ENCODE results near the gene CCNY.
A peak's percentile ranks its signal among the peaks of the same experiment; 100 is the strongest.

CCNY gene

GRCh38 chr10:35412003-35412723 lies 75.9 kb downstream of the CCNY start:
- H3K4me3 ChIP-seq (ENCODE audit: control insufficient read depth, low read depth, low read length) = no peak overlapping the region
- no peak for TF ChIP-seq CTCF (conservative IDR thresholded peaks at IDR 0.05; ENCODE audit: control insufficient read depth, insufficient read depth, low read depth, low read length)
- DNase-seq (ENCODE audit: low read depth) = no peak

DNA sequence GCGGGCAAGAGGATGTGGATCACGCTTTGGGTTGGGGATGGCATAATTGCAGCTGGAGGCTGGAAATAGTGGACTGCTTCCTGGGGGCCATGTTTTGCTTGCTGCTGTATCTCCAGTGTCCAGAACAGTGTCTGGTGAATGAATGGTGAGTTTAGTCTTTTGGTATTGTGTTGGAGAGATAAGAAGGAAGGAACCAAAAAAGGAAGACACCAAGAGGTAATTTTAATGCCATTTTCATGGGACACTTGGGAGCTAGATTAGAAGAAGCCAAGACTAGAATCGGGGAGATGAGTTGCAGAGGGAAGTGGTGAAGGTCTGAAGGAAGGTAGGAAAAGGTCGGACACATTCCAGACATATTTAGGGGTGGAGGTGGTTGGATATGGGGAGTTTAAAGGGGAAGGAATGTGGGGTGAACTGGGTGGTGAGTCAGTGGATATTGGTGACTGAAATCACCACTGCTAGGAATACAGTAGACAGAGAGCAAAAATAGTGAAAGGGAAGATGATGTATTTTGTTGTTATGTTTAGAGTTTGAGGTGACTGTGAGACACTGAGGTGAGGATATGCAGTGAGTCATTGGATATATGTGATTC lies 76.7 kb downstream of the CCNY start:
- TF ChIP-seq CTCF (conservative IDR thresholded peaks at IDR 0.05; ENCODE audit: control insufficient read depth, insufficient read depth, low read depth, low read length) = no peak
- no peak overlapping the region for H3K4me3 ChIP-seq (ENCODE audit: control insufficient read depth, low read depth, low read length)
- DNase-seq (ENCODE audit: low read depth) = peak; percentile 38

DNA sequence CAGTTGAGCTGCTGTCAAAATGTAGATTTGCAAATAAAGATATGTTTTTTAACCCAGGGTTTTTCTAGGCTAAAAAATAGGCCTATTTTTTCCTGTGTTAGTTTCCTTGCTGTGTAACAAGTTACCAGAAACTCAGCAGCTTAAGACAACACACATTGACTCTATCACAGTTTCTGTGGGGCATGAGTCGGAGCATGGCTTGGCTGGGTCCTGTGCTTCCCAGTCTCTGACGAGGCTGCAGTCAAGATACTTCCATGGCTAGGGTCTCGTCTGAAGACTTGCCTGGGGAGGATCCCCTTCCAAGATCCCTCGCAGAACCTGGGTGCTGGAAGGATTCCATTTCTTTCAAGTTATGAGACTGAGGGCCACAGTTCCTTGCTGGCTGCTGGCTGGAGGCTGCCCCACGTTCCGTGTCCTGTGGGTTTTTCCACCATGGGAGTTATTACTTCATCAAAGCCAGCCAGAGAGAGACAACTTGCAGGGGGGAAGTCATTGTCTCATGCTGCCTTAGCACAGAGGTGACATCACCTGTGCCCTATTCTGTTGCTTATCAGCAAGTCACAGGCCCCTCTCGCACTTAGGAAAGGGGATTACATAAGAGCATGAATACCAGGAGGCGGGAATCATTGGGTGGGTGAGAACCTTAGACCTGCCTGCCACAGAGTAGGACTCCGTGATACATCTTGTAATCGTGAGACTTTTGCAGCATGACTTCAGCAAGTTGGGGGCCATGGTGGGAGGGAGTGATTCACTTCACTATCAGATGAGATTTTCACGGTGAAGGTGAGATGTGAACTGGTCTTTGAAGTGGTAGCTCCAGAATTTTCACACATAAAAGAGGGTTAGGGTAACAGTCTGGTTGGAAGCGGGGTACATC lies 77.9 kb downstream of the CCNY start:
- no peak for TF ChIP-seq CTCF (conservative IDR thresholded peaks at IDR 0.05; ENCODE audit: control insufficient read depth, insufficient read depth, low read depth, low read length)
- H3K4me3 ChIP-seq (ENCODE audit: control insufficient read depth, low read depth, low read length) = no peak overlapping the region
- peak; percentile 35 for DNase-seq (ENCODE audit: low read depth)

GRCh38 chr10:35415505-35415904 lies 79.2 kb downstream of the CCNY start:
- DNase-seq (ENCODE audit: low read depth) = no peak
- H3K4me3 ChIP-seq (ENCODE audit: control insufficient read depth, low read depth, low read length) = no peak overlapping the region
- no peak for TF ChIP-seq CTCF (conservative IDR thresholded peaks at IDR 0.05; ENCODE audit: control insufficient read depth, insufficient read depth, low read depth, low read length)

DNA sequence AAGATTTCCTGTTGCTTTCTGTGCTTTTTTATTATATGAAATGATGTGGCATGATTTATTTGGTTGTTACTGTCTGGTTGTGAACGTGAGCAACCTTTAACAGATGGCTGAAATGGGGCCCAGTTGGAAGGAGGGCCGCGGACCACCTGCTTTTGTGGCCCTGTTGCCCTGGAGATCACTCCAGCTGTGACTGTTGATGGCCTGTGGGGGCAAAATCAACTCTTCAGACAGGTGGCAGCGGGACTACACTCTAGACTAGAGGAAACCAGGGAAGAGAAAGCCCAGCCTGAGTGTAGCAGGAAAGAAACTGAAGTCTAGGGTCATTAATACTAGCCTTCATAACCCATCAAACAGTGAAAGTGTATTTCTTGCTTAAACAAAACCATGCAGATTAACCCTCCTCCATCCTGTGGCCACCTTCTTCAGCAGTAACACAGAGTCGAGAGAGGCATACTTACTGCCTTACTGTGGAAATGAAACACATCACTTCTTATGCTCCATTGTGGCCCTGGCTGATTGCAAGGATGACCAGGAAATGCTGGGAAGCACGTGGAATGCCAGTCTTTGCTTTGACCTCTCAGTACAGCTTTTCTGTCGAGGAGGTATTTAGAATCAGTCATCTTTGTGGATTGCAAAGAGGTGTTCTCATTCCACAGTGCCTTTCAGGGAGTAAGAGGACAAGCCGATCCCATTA lies 80.5 kb downstream of the CCNY start:
- TF ChIP-seq CTCF (conservative IDR thresholded peaks at IDR 0.05; ENCODE audit: control insufficient read depth, insufficient read depth, low read depth, low read length) = no peak
- no peak overlapping the region for H3K4me3 ChIP-seq (ENCODE audit: control insufficient read depth, low read depth, low read length)
- DNase-seq (ENCODE audit: low read depth) = no peak

DNA sequence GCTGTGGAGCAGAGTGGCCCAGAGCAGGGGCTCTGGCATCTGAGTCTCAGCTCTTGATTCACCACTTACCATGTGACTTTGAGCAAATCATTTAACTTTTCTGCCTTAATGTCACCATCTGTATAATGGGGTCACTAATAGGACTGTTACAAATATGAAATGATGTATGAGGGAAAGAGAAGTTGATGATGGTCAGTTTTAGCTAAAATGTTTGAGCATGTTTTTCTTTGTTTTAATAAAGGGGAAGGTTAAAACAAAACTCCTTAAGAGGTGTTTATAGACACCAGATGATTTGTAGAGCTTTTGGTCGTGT lies 81.0 kb downstream of the CCNY start:
- no peak for TF ChIP-seq CTCF (conservative IDR thresholded peaks at IDR 0.05; ENCODE audit: control insufficient read depth, insufficient read depth, low read depth, low read length)
- DNase-seq (ENCODE audit: low read depth) = no peak
- H3K4me3 ChIP-seq (ENCODE audit: control insufficient read depth, low read depth, low read length) = no peak overlapping the region
